CD4-positive, alpha-beta T cell treated with Interferon alpha-2 for 1 hour (primary cell): ENCODE data around the gene VSX1.

Experiments
- DNase-seq, 2 donors: peaks; one replicate each; pipeline ENCODE4 v3.0.0-alpha.2; 2020 to 2022

The VSX1 gene

DNA sequence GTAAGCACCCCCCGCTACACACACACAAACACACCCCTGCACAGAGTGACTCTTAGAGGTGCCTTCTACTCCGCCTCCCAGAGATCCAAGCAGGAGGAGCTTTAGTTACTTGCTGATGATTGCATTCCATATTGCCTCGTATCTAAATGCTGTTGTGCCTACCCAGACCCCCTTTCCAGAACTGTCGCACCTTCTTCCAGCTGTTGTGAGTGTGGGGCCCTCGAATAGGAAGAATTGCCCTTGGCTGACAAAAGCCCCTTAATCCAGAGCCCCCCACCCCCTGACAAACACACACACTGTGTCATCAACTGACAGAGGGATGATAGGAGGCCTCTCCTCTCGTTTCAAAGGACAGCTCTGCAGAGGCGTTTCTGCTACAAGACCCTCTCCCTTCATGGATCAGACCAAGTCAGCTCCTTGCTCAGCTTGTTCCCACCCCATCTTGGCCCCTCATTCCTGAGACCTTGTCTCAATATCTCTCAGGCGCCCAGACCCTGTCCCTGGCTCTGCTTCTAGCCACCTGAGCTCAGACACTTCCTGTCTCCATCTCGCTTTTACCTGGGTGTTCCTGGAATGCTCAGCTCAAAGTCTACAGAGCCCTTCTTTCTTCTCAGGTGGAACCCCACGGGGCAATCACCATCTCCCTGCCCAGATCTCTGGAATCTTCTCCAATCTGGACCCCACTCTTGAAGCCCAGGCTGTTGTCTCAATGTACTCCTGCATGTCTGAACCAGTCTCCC lies 4.0 kb upstream of the VSX1 start:
- no peak for DNase-seq

GRCh38 chr20:25084626-25085187 lies 2.8 kb upstream of the VSX1 start:
- peak in 1 of 2 donors; percentile 14 for DNase-seq

DNA sequence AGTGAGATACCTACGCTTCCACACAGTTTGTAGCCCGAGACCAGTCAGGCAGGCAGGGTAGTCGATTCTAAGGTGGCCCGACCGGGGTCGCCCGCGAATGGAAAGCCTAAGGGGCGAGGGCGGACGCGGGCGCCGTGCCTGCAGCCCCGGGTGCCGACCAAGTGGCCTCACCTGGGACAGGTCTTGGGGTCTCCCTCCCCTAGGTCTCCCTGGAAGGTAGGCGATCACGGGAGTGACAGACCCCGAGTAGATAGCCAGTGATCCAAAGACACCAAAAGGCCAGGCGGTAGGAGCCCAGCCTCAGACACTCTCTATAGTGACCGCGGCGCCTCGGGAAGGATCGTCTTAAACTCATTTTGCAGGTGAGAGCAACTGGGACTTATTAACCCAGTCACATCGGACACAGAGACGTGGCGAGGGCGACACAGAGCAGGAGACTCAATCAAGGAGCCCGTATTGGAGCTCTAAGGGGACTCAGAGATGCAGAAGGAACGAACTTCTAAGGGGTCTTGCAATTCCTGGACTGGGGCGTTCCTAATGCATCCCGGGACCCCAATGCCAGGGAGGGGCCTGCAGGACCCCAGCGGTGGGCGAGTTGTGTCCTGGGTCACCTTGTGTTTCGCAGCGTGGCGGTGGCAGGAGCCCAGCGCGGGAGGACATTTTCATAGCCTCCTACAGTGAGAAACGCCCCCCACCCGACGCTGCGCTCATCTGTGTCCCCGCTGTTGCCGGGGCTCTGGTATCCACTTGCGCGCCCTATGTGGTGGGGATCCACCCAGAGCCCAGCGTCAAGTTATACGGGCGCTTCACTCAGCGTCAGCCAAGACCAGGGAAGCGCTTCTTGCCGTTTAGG lies 2.1 kb upstream of the VSX1 start:
- DNase-seq: peak; percentile 27 to 61

DNA sequence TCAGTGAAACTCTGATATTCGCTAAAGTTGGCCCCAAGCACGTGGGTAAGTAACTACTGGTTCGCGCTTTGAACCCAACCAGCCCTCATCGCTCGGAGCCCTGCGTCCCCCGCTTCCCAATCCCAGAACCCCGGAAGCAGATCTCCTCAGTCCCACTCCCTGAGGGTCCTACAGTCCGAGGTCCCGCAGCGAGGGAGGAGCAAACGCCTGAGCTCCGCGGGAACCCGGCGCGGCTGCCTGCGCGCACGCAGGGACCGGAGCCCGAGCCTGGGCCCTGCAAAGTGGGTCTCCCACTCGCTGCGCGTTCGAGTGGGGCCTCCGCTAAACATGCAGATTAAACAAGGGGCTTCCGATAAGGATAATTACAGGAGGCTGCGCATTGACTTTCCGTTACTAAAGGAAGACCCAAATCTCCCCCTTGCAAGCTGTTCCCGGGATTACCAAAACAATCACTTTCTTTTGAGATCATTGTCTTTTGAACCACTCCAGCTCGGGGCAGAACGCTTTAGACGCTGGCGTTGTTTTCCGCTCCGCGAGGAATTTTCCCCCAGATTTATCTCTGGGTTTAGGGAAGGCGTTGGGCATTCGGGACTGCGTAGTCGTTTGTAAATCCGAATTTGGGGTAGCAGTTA lies 1.3 kb upstream of the VSX1 start:
- no peak for DNase-seq

DNA sequence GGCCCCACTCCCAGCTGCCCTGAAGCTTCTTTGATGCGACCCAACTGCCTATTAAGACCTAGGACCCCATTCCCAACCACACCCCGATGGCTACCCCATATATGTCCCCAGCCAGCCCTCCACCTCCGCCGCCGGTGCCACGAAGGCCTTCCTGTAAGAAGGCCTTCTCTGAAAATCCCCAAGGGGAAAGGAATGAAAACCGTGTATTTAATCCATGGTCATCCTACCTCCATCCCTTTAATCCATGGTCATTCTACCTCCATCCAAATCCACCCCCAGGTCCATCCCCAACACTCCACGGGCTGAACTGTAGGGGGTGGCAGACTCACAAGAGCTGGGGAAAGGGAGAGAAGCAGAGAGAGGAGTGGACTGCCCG lies 545 bp upstream of the VSX1 start:
- no peak for DNase-seq

- peak in 1 of 2 donors; percentile 32 for DNase-seq
Observed at GRCh38 chr20:25081065-25081729, 744 bp downstream of the VSX1 start.

- DNase-seq: no peak
Observed at GRCh38 chr20:25079171-25079570, 2.8 kb downstream of the VSX1 start.

DNA sequence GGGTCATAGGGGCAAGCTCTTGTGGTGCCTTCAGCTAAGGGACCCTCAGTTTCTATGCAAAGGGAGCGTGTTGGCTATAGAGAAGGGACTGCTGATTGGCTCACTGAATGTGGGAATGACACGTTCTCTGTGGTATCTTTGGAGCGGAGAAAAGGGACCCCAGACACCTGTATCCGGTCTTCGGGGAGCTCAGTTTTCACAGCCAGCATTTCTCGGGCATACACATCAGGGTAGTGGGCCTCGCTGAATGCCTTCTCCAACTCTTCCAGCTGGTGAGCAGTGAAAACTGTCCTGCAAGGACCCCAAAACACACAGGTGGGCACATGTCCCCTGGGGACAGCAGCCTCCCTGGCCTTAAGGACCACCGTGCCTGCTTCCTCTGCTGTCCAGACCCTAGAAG lies 3.3 kb downstream of the VSX1 start:
- no peak for DNase-seq

DNA sequence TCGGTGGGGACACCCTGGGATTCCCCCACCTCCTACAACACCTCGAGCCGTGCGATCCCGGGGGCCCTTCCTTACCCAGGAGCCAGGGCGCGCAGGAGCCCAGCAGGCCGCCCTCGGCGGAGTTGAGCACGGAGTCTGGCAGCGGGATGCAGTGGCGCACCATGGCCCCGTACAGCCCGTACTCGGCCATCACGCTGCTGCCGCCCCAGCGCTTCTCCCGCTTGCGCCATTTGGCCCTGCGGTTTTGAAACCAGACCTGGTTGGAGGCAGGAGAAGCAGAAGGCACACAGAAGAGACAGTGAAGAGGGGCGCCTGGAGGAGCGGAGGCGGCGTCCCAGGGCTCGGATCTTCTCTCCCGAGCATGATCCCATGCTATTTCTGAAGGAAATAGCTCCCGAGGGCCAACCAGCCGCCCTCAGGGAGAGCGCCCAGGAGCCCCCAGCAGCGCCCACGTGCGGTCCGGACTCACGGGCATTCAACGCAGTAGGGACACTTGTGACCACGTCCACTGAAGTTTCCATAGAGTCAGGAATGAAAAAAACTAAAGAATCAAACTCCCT lies 4.3 kb downstream of the VSX1 start:
- no peak for DNase-seq

- peak in 1 of 2 donors; percentile 29 for DNase-seq
Observed at GRCh38 chr20:25076731-25077609, 5.0 kb downstream of the VSX1 start.

- DNase-seq: no peak
Observed at GRCh38 chr20:25076201-25076600, 5.7 kb downstream of the VSX1 start.

DNA sequence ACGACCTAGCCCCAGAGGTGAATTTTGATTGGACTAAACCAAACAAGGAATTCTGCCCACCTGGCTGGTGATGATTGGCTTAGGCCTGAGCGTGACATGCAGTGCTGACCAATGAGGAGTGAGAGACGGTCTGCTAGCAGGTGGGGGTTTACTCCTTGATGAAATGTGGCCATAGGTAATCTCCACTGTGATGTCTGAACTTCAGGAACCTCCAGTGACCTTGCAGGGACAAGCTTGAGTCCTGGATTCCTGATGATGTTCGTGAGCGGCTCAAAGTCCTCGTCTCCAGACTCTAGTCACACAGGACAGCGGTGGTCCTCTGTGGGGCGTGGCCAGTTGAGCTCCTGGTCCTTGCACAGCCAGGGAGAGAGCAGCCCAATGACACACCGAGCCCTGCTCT lies 8.4 kb downstream of the VSX1 start:
- DNase-seq: no peak

DNA sequence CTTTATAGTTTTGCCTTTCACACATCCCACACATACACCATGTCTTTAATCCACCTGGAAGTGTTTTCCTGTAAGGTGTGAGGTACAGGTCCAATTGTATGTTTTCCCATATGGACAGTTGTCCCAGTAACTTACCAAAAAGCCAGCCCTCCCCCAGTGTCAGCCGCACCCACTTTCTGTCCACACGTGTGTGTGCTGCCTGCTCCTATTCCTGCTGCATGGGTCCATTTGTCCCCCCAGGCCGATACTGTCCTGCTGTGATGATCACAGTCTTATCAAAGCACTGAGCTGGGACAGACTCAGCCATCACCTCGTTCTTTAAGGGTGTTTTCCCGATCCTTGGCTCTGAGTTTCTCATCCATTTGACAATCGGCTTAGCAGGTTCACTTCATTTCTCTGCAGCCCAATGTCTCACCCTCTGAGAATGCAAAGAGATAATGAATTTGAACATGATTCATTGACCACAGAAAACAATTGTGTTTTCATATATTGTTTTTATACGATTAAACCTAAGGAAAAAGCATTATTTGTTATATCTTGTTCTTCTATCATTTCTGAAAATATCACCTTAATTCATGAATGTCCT lies 9.6 kb downstream of the VSX1 start:
- DNase-seq: no peak

GRCh38 chr20:25071734-25072133 lies 10.2 kb downstream of the VSX1 start:
- no peak for DNase-seq

- DNase-seq: no peak
Observed at GRCh38 chr20:25070821-25071473, 11.0 kb downstream of the VSX1 start.

DNA sequence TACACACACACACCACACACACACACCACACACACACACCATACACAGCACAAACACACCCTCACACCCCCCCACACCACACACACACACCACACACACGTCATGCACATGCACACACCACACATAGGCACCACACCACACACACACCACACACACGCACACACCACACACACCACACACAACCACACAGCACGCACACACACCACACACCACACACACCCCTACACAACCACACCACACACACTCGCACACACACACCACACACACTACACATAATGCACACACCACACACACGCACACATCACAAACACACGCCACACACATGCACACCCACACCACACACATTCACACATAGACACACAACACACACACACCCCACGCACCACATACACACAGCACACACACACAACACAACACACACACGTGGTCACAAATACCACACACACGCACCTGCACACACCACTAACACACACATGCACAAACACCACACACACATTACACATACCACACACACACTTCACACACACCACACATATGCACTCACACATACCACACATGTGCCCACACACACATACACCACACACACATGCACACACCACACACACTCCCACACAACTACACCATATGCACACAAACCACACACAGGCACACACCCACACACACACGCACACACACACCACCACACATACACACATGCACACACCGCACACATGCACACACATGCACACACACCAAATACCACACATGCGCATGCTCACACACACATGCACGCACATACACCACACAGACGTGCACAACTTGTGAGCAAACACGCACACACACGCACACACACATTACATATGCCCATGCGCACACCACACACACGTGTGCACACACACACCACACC lies 14.6 kb downstream of the VSX1 start:
- DNase-seq: no peak

GRCh38 chr20:25066386-25066785 lies 15.6 kb downstream of the VSX1 start:
- no peak for DNase-seq

- peak; percentile 75 to 78 for DNase-seq
Observed at GRCh38 chr20:25065625-25066338, 16.2 kb downstream of the VSX1 start.
